ENCODE measurements around the gene SORCS2.

DNA sequence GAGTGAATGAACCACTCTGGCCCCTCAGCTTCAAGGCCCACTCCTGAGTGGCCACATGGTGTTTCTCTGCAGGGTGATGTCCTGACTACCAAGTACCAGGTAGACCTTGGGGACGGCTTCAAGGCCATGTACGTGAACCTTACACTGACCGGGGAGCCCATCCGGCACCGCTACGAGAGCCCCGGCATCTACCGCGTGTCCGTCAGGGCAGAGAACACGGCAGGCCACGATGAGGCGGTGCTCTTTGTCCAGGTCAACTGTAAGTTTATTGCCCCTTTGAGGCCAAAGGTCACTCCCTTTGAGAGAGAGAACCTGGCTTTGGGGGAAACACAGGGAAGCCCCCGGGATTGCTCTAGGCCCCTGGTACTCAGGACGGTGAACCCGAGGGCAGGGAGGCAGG is 531.3 kb downstream of the SORCS2 start:
- TF ChIP-seq, protein P1, sequence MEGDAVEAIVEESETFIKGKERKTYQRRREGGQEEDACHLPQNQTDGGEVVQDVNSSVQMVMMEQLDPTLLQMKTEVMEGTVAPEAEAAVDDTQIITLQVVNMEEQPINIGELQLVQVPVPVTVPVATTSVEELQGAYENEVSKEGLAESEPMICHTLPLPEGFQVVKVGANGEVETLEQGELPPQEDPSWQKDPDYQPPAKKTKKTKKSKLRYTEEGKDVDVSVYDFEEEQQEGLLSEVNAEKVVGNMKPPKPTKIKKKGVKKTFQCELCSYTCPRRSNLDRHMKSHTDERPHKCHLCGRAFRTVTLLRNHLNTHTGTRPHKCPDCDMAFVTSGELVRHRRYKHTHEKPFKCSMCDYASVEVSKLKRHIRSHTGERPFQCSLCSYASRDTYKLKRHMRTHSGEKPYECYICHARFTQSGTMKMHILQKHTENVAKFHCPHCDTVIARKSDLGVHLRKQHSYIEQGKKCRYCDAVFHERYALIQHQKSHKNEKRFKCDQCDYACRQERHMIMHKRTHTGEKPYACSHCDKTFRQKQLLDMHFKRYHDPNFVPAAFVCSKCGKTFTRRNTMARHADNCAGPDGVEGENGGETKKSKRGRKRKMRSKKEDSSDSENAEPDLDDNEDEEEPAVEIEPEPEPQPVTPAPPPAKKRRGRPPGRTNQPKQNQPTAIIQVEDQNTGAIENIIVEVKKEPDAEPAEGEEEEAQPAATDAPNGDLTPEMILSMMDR (conservative IDR thresholded peaks at IDR 0.05; ENCODE audit: low read depth, low read length) = no peak
- no peak for TF ChIP-seq EZH2 (IDR thresholded peaks at IDR 0.05; ENCODE audit: borderline replicate concordance, low read depth, low read length, poor library complexity, severe bottlenecking)

Data from A673 (cell line).